A549 (cell line): Measurements from ENCODE around the gene ARF1. TPM values are rescaled to one million over a fixed set of nuclear protein-coding genes. Genes with fewer than 3 reads are reported as not detected.

Experiments
- ATAC-seq, 2 experiments: fragments of 200-7000 bp in 1 of 2; fragments of >200 bp in 1 of 2; cut with Nextera tagmentation in 1 of 2; cut with Tn5 transposase in 1 of 2; 3 replicates each; pipeline versions ENCODE4 v1.8.0 to v1.9.1; 2018 to 2020; ENCODE audit warnings: mild to moderate bottlenecking in 1 of 2, moderate library complexity in 1 of 2
- CTCF ChIA-PET: fragments of 300-600 bp; sonication (Branson Sonifier 250); formaldehyde crosslinking; extraction: SDS; loops from one replicate; lab custom pipeline; 2021; ENCODE audit warnings: antibody characterized with exemption, inconsistent platforms; lab: Yijun Ruan, JAX
- POLR2A ChIA-PET: fragments of 350-600 bp; formaldehyde crosslinking; extraction: SDS; loops from one replicate; lab custom pipeline; 2021; ENCODE audit warnings: antibody characterized with exemption, inconsistent platforms; lab: Yijun Ruan, JAX
- DNase-seq, 2 experiments: peaks; one replicate each; pipeline versions ENCODE4 v3.0.0 to v3.0.0-alpha.2; 2011 to 2016; ENCODE audit warnings: low read depth in 1 of 2, low spot score in 1 of 2
- FAIRE-seq: peaks from 2 replicates; lab custom pipeline; 2011; peaks lifted over from hg19 to GRCh38; lab: Jason Lieb, UNC
- H3K27ac ChIP-seq, 2 experiments: fragments of >200 bp; sonication (Bioruptor Twin); formaldehyde crosslinking; 3 replicates each; pipeline ENCODE4 v1.5.1; 2016 to 2017
- H3K4me1 ChIP-seq: fragments of >200 bp; sonication (Bioruptor Twin); formaldehyde crosslinking; 3 replicates; pipeline ENCODE4 v1.6.1; 2016
- H3K4me2 ChIP-seq: fragments of >200 bp; sonication (Bioruptor Twin); formaldehyde crosslinking; 3 replicates; pipeline ENCODE4 v1.6.1; 2016
- H3K4me3 ChIP-seq: fragments of >200 bp; sonication (Bioruptor Twin); formaldehyde crosslinking; 3 replicates; pipeline ENCODE4 v1.5.1; 2016
- H3K9me3 ChIP-seq: fragments of >200 bp; sonication (Bioruptor Twin); formaldehyde crosslinking; 3 replicates; pipeline ENCODE4 v1.6.1; 2016
- CBX8 ChIP-seq: fragments of 200-600 bp; sonication (generic); IDR thresholded peaks from 2 replicates; pipeline ENCODE4 v1.6.1; 2016
- CEBPB ChIP-seq, 2 experiments: fragments of >200 bp in 1 of 2; sonication (Bioruptor Twin) in 1 of 2; formaldehyde crosslinking in 1 of 2; IDR thresholded peaks; 2 replicates each; pipeline ENCODE4 v1.6.1; 2012 to 2016
- CHD4 ChIP-seq: fragments of 200-600 bp; sonication (generic); IDR thresholded peaks from 2 replicates; pipeline ENCODE4 v1.6.1; 2016; ENCODE audit warnings: antibody characterized with exemption, mild to moderate bottlenecking, borderline replicate concordance
- E2F6 ChIP-seq: IDR thresholded peaks from 2 replicates; pipeline ENCODE4 v1.6.1; 2012; ENCODE audit warnings: low read depth, borderline replicate concordance
- EP300 ChIP-seq, 2 experiments: fragments of >200 bp; sonication (Bioruptor Twin); formaldehyde crosslinking; IDR thresholded peaks; 2 replicates in 1 of 2; 3 replicates in 1 of 2; pipeline ENCODE4 v1.6.1; 2016 to 2017
- ESRRA ChIP-seq: fragments of 150-350 bp; IDR thresholded peaks from 2 replicates; pipeline ENCODE4 v1.6.1; 2014; ENCODE audit warnings: mild to moderate bottlenecking, low read length, borderline replicate concordance
- FOXS1 ChIP-seq: fragments of 250-450 bp; sonication (Bioruptor Pico); IDR thresholded peaks from 2 replicates; pipeline ENCODE4 v1.5.0; 2020; ENCODE audit warnings: mild to moderate bottlenecking, moderate library complexity
- HEYL ChIP-seq: fragments of 250-450 bp; sonication (Bioruptor Pico); IDR thresholded peaks from 2 replicates; pipeline ENCODE4 v1.8.0; 2021; ENCODE audit warnings: mild to moderate bottlenecking, moderate library complexity
- HMGXB4 ChIP-seq: fragments of 250-450 bp; sonication (Bioruptor Pico); IDR thresholded peaks from 2 replicates; pipeline ENCODE4 v1.5.0; 2021; ENCODE audit warnings: mild to moderate bottlenecking, moderate library complexity, borderline replicate concordance
- JUN ChIP-seq, 2 experiments: fragments of >200 bp; sonication (Bioruptor Twin); formaldehyde crosslinking; IDR thresholded peaks; 2 replicates in 1 of 2; 3 replicates in 1 of 2; pipeline ENCODE4 v1.6.1; 2016 to 2017
- KDM5A ChIP-seq: fragments of 200-600 bp; sonication (generic); IDR thresholded peaks from 2 replicates; pipeline ENCODE4 v1.6.1; 2016; ENCODE audit warnings: antibody characterized with exemption, mild to moderate bottlenecking
- NFE2L2 ChIP-seq: fragments of 150-350 bp; conservative IDR thresholded peaks from 2 replicates; pipeline ENCODE4 v1.6.1; 2014; ENCODE audit warnings: low read length
- NPAS2 ChIP-seq: fragments of 250-450 bp; sonication (Bioruptor Pico); IDR thresholded peaks from 2 replicates; pipeline ENCODE4 v1.8.0; 2022; ENCODE audit warnings: mild to moderate bottlenecking, moderate library complexity, borderline replicate concordance
- NR3C1 ChIP-seq: fragments of >200 bp; sonication (Bioruptor Twin); formaldehyde crosslinking; IDR thresholded peaks from 3 replicates; pipeline ENCODE4 v1.6.1; 2017
- PHF8 ChIP-seq: fragments of 200-600 bp; sonication (generic); IDR thresholded peaks from 2 replicates; pipeline ENCODE4 v1.6.1; 2016; ENCODE audit warnings: low read depth, mild to moderate bottlenecking, antibody characterized with exemption, moderate library complexity, borderline replicate concordance
- POLR2A ChIP-seq: IDR thresholded peaks from 2 replicates; pipeline ENCODE4 v1.6.1; 2012; ENCODE audit warnings: mild to moderate bottlenecking, low read length
- POLR2AphosphoS2 ChIP-seq: conservative IDR thresholded peaks from 2 replicates; pipeline ENCODE4 v1.6.1; 2012; ENCODE audit warnings: low read length, improper control_type of control experiment, inconsistent platforms
- RCOR1 ChIP-seq: fragments of 150-350 bp; IDR thresholded peaks from 2 replicates; pipeline ENCODE4 v1.6.1; 2014; ENCODE audit warnings: antibody characterized with exemption, low read length, low read depth
- RFX5 ChIP-seq: fragments of 450-650 bp; IDR thresholded peaks from 2 replicates; pipeline ENCODE4 v1.7.1; 2014; ENCODE audit warnings: antibody characterized with exemption, mild to moderate bottlenecking, moderate library complexity
- RNF2 ChIP-seq: fragments of 200-600 bp; sonication (generic); IDR thresholded peaks from 2 replicates; pipeline ENCODE4 v1.6.1; 2016; ENCODE audit warnings: low read depth, mild to moderate bottlenecking, antibody characterized with exemption, moderate library complexity, borderline replicate concordance
- SMC3 ChIP-seq: fragments of >200 bp; sonication (Bioruptor Twin); formaldehyde crosslinking; IDR thresholded peaks from 3 replicates; pipeline ENCODE4 v1.6.1; 2018; ENCODE audit warnings: inconsistent platforms
- ZFP36 ChIP-seq: fragments of 450-650 bp; IDR thresholded peaks from 2 replicates; pipeline ENCODE4 v1.6.1; 2014; ENCODE audit warnings: borderline replicate concordance; ENCODE audit not compliant: partially characterized antibody
- WGBS: methylation state at CpG from one replicate; pipeline ENCODE4 v1.1.6; 2017; ENCODE audit errors: missing lambda C conversion rate; 5-methylcytosine and 5-hydroxymethylcytosine counted together
- polyA plus RNA-seq, 4 experiments: library from polyadenylated mRNA; depleted of rRNA in 3 of 4; stranded (reverse); fragments of >200 nt; fragmentation: RNase III in 1 of 4; extraction: RNeasy Plus Mini Kit Qiagen cat#74134 plus additional on column Dnase treatment in 1 of 4; gene quantifications; 2 replicates in 3 of 4; 3 replicates in 1 of 4; pipeline ENCODE4 v1.2.3, GENCODE V29; 2011 to 2017
- TF ChIP-seq, protein P1 (sequence below): fragments of >200 bp; sonication (Bioruptor Twin); formaldehyde crosslinking; IDR thresholded peaks from 3 replicates; pipeline ENCODE4 v1.6.1; 2016
- TF ChIP-seq, protein P2 (sequence below): fragments of >200 bp; sonication (Bioruptor Twin); formaldehyde crosslinking; IDR thresholded peaks from 3 replicates; pipeline ENCODE4 v1.5.1; 2016
- TF ChIP-seq, protein P3 (sequence below): IDR thresholded peaks from 2 replicates; pipeline ENCODE4 v1.6.1; 2012

The ARF1 gene
- polyA plus RNA-seq, 2 of the 4 experiments (the other 2 are of a cell fraction) = 297 to 376 TPM

DNA sequence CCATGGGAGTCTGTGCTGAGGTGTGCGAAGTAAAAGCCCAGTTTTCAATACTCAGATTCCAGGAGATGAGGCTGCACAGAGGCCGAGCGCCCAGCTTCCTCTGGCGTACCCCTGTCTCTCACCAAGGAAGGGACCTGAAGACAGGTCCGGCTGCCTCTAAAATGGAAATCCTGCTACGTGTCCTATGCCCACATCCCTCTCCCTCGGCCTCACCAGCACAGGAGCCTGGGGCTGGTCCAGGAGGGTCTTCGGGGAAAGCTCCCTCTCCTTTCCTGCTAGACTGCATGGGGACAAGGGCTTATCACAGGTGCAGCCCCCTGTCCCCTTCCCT, 26.2 kb downstream of the ARF1 start (continued):
- no peak for TF ChIP-seq FOXS1 (CRISPR knock-in tag)

DNA sequence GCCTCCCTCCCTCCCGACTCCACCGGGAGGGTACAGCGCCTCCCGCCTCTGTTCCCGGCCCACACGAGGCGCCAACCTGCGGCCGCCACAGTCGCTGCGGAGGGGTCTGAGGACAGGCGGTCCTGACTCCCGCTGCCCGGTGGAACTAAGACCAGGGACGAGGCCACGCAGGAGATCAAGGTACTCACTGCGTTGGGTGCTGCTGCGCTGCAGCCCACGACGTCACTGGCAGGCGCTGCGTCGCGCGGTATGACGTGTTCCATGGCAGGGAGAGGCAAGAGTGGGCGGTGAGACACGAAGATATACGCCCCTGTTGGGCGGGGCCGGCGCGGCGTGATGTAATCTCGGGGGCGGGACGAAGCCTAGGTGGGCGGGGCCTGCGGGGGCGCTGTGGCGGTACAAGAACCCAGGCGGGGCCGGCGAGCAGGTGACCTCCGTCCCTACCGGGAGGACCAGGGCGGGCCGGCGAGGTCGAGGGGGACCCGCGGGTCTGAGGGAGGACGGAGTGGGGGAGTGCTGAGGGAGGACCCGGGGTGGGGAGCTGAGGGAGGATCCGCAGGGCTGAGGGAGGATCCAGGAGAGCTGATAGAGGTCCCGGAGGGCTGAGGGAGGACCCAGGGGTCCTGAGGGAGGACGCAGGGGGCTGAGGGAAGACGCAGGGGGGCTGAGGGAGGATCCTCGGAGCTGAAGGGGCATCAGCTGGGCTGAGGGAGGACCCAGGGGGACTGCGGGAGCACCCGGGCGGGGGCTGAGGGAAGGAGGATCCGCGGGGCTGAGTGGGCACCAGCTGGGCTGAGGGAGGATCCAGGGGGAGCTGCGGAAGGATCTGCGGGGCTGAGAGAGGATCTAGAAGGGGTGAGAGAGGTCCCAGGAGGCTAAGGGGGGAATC, 26.8 kb downstream of the ARF1 start, which contains the start of gene MRPL55:
Gene MRPL55, minus strand, starts transcription at position 227 of the 889 bp plus-strand sequence. CDS start 1,039 bp downstream, outside the sequence.
- Histone ChIP-seq H3K4me1 (peaks cover 12% of the 10 kb centered on the region; the same call in 2 of the 3 replicates), H3K9me3 (no peaks in the 10 kb centered on the region), H3K4me3 (peak within 1 kb of the TSS; percentile 98), H3K27ac (peak within 1 kb of the TSS; percentile 90 to 94), H3K4me2 (peak within 1 kb of the TSS; percentile 95)
- DNase-seq = peak; percentile 86 to 96
- no peak for FAIRE-seq
- ATAC-seq = peak; percentile 83 to 93
- ChIA-PET CTCF (interaction anchor here (0.8 to 2.4 kb wide), 6 partner anchors 14 to 103 kb away, joined by 3 to 23 read pairs (median 4); partner anchors contain the start of gene WNT3A), POLR2A (interaction anchor here (0.6 to 1.8 kb wide), 5 partner anchors 12 to 398 kb away, joined by 3 to 6 read pairs (median 4); partner anchors contain the start of genes GUK1 and IBA57)
- WGBS = 0% methylated on average over 21 of the region's 66 CpGs
- peak; percentile 94 for TF ChIP-seq KDM5A
- peak in 1 of 2 experiments; percentile 26; a peak in 1 of 5 replicates for TF ChIP-seq EP300 (IDR thresholded peaks at IDR 0.05)
- TF ChIP-seq JUN (IDR thresholded peaks at IDR 0.05) = peak in 1 of 2 experiments; percentile 81; a peak in 2 of 5 replicates
- peak in 1 of 2 experiments; percentile 60; a peak in 1 of 4 replicates for TF ChIP-seq CEBPB (IDR thresholded peaks at IDR 0.05)
- peak; percentile 96 for TF ChIP-seq POLR2A
- TF ChIP-seq E2F6 = peak; percentile 8; the same call in 1 of the 2 replicates
- TF ChIP-seq, protein P1, sequence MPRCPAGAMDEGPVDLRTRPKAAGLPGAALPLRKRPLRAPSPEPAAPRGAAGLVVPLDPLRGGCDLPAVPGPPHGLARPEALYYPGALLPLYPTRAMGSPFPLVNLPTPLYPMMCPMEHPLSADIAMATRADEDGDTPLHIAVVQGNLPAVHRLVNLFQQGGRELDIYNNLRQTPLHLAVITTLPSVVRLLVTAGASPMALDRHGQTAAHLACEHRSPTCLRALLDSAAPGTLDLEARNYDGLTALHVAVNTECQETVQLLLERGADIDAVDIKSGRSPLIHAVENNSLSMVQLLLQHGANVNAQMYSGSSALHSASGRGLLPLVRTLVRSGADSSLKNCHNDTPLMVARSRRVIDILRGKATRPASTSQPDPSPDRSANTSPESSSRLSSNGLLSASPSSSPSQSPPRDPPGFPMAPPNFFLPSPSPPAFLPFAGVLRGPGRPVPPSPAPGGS = peak; percentile 89; the same call in 2 of the 3 replicates
- TF ChIP-seq NPAS2 (CRISPR knock-in tag) = no peak
- no peak for TF ChIP-seq NR3C1
- TF ChIP-seq PHF8 = peak; percentile 94
- no peak for TF ChIP-seq ZFP36
- TF ChIP-seq, protein P2, sequence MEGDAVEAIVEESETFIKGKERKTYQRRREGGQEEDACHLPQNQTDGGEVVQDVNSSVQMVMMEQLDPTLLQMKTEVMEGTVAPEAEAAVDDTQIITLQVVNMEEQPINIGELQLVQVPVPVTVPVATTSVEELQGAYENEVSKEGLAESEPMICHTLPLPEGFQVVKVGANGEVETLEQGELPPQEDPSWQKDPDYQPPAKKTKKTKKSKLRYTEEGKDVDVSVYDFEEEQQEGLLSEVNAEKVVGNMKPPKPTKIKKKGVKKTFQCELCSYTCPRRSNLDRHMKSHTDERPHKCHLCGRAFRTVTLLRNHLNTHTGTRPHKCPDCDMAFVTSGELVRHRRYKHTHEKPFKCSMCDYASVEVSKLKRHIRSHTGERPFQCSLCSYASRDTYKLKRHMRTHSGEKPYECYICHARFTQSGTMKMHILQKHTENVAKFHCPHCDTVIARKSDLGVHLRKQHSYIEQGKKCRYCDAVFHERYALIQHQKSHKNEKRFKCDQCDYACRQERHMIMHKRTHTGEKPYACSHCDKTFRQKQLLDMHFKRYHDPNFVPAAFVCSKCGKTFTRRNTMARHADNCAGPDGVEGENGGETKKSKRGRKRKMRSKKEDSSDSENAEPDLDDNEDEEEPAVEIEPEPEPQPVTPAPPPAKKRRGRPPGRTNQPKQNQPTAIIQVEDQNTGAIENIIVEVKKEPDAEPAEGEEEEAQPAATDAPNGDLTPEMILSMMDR = 0 out of 3 replicates have a peak, but pooled peaks have one; percentile 12
- TF ChIP-seq, protein P3, sequence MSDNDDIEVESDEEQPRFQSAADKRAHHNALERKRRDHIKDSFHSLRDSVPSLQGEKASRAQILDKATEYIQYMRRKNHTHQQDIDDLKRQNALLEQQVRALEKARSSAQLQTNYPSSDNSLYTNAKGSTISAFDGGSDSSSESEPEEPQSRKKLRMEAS = peak; percentile 84
- TF ChIP-seq, all 56 proteins: peak for 10

- peaks cover 12% of the 10 kb centered on the region; the same call in 2 of the 3 replicates for H3K4me1 ChIP-seq
- peak overlapping the region; percentile 84 for H3K4me2 ChIP-seq
- no peak for ATAC-seq
- no peak for DNase-seq
- FAIRE-seq = no peak
- H3K4me3 ChIP-seq = peak overlapping the region; percentile 98
- peak overlapping the region; percentile 86 to 94 for H3K27ac ChIP-seq
- ChIA-PET CTCF (interaction anchor here (0.8 to 2.4 kb wide), 6 partner anchors 17 to 406 kb away, joined by 3 to 23 read pairs (median 4); partner anchors contain the start of gene WNT3A), POLR2A (interaction anchor here (0.6 to 1.8 kb wide), 4 partner anchors 11 to 397 kb away, joined by 3 to 6 read pairs (median 4); partner anchors contain the start of genes GUK1 and IBA57)
- 66% methylated on average over 14 of the region's 15 CpGs for WGBS
- no peaks in the 10 kb centered on the region for H3K9me3 ChIP-seq
- no peak for TF ChIP-seq E2F6
- TF ChIP-seq SMC3 = no peak
- TF ChIP-seq PHF8 = no peak
- TF ChIP-seq RCOR1 = no peak
- TF ChIP-seq HEYL (CRISPR knock-in tag) = no peak
- TF ChIP-seq, protein P3 = no peak
- TF ChIP-seq RFX5 = no peak
- no peak for TF ChIP-seq HMGXB4 (CRISPR knock-in tag)
- no peak for TF ChIP-seq ESRRA
- no peak for TF ChIP-seq POLR2AphosphoS2
- TF ChIP-seq NFE2L2 = no peak
- no peak for TF ChIP-seq CBX8
- no peak for TF ChIP-seq RNF2
- no peak for TF ChIP-seq CHD4
Measured at GRCh38 chr1:228109962-228110488, 27.5 kb downstream of the ARF1 start.
